IMR-90 (cell line): ENCODE data around the gene FAM181B. TPM values are rescaled to one million over a fixed set of nuclear protein-coding genes. Genes with fewer than 3 reads are reported as not detected.

Source experiments
- ATAC-seq: fragments of 200-7000 bp; cut with Tn5 transposase; 2 replicates; pipeline ENCODE4 v1.9.1; 2020; ENCODE audit warnings: low read depth, mild to moderate bottlenecking, moderate library complexity
- BruUV-seq: library from RNA; stranded (reverse); fragments of 400-500 nt; replicated peaks from 2 replicates; lab custom pipeline; 2021; lab: Mats Ljungman, UMichigan
- CTCF ChIA-PET: fragments of 300-600 bp; formaldehyde crosslinking; extraction: SDS; loops from one replicate; lab custom pipeline; 2021; ENCODE audit warnings: antibody characterized with exemption; lab: Yijun Ruan, JAX
- POLR2A ChIA-PET: fragments of 300-600 bp; sonication (Branson Sonifier 250); formaldehyde crosslinking; loops from one replicate; lab custom pipeline; 2022; ENCODE audit warnings: antibody characterized with exemption; ENCODE audit not compliant: unreplicated experiment; lab: Charles Lee
- DNase-seq: peaks from one replicate; pipeline ENCODE4 v3.0.0; 2013
- H2AFZ ChIP-seq: replicated peaks from 2 replicates; pipeline ENCODE3; 2013; ENCODE audit warnings: low read length, mild to moderate bottlenecking; ENCODE audit not compliant: poor library complexity
- H2AK5ac ChIP-seq: 2 replicates; pipeline ENCODE4 v1.6.1; 2013; ENCODE audit warnings: low read depth, low read length, inconsistent platforms
- H2AK9ac ChIP-seq: replicated peaks from 2 replicates; pipeline ENCODE3; 2013; ENCODE audit warnings: mild to moderate bottlenecking, low read depth, low read length, moderate library complexity; ENCODE audit not compliant: poor library complexity
- H2BK120ac ChIP-seq: 2 replicates; pipeline ENCODE4 v1.6.1; 2013; ENCODE audit warnings: low read depth, low read length, inconsistent platforms
- H2BK15ac ChIP-seq: 3 replicates; pipeline ENCODE4 v1.6.1; 2013; ENCODE audit warnings: low read depth, low read length, inconsistent platforms
- H2BK20ac ChIP-seq: 2 replicates; pipeline ENCODE4 v1.6.1; 2013; ENCODE audit warnings: low read depth, mild to moderate bottlenecking, inconsistent platforms, low read length, moderate library complexity
- H2BK5ac ChIP-seq: 2 replicates; pipeline ENCODE4 v1.6.1; 2013; ENCODE audit warnings: mild to moderate bottlenecking, low read depth, low read length, inconsistent platforms; ENCODE audit not compliant: poor library complexity, severe bottlenecking
- H3K14ac ChIP-seq: replicated peaks from 2 replicates; pipeline ENCODE4 v1.6.1; 2013; ENCODE audit warnings: low read depth, low read length, inconsistent platforms
- H3K18ac ChIP-seq: 2 replicates; pipeline ENCODE4 v1.6.1; 2013; ENCODE audit warnings: low read depth, low read length, control low read depth
- H3K23ac ChIP-seq: 2 replicates; pipeline ENCODE4 v1.6.1; 2013; ENCODE audit warnings: low read depth, low read length, inconsistent platforms
- H3K27ac ChIP-seq: 2 replicates; pipeline ENCODE4 v1.5.1; 2013; ENCODE audit warnings: mild to moderate bottlenecking, control low read depth, low read length; ENCODE audit not compliant: insufficient read depth
- H3K27me3 ChIP-seq: 2 replicates; pipeline ENCODE4 v1.6.1; 2013; ENCODE audit warnings: low read length; ENCODE audit not compliant: control insufficient read depth, insufficient read depth
- H3K36me3 ChIP-seq: 2 replicates; pipeline ENCODE4 v1.6.1; 2013; ENCODE audit warnings: low read length, mixed read lengths; ENCODE audit not compliant: control insufficient read depth, insufficient read depth
- H3K4ac ChIP-seq: 2 replicates; pipeline ENCODE4 v1.6.1; 2013; ENCODE audit warnings: low read depth, low read length, inconsistent platforms
- H3K4me1 ChIP-seq: 2 replicates; pipeline ENCODE4 v1.6.1; 2013; ENCODE audit warnings: low read length, mixed read lengths; ENCODE audit not compliant: control insufficient read depth, insufficient read depth
- H3K4me2 ChIP-seq: 2 replicates; pipeline ENCODE4 v1.6.1; 2013; ENCODE audit warnings: low read depth, mild to moderate bottlenecking, control low read depth, low read length, moderate library complexity
- H3K4me3 ChIP-seq: 2 replicates; pipeline ENCODE4 v1.5.1; 2013; ENCODE audit warnings: low read depth, mild to moderate bottlenecking, control low read depth, low read length, moderate library complexity; ENCODE audit not compliant: insufficient read depth
- H3K56ac ChIP-seq: 2 replicates; pipeline ENCODE4 v1.6.1; 2013; ENCODE audit warnings: low read length, inconsistent platforms; ENCODE audit not compliant: insufficient read depth; ENCODE audit errors: extremely low read depth
- H3K79me1 ChIP-seq, 2 experiments: 2 replicates each; pipeline ENCODE4 v1.6.1; 2013; ENCODE audit warnings: low read length in 2 of 2, inconsistent platforms in 1 of 2, low read depth in 1 of 2
- H3K9ac ChIP-seq: 2 replicates; pipeline ENCODE4 v1.6.1; 2013; ENCODE audit warnings: low read depth, low read length, control low read depth
- H3K9me1 ChIP-seq: 2 replicates; pipeline ENCODE4 v1.6.1; 2013; ENCODE audit warnings: low read length, inconsistent platforms; ENCODE audit not compliant: insufficient read depth
- H3K9me3 ChIP-seq: 2 replicates; pipeline ENCODE4 v1.6.1; 2013; ENCODE audit warnings: low read length; ENCODE audit not compliant: control insufficient read depth, insufficient read depth
- H4K20me1 ChIP-seq: 2 replicates; pipeline ENCODE4 v1.6.1; 2013; ENCODE audit warnings: low read length, inconsistent platforms; ENCODE audit not compliant: insufficient read depth
- H4K5ac ChIP-seq: 2 replicates; pipeline ENCODE4 v1.6.1; 2013; ENCODE audit warnings: mild to moderate bottlenecking, low read depth, low read length, control low read depth
- H4K8ac ChIP-seq, 2 experiments: 2 replicates each; pipeline ENCODE4 v1.6.1; 2013; ENCODE audit warnings: low read depth in 2 of 2, low read length in 2 of 2, control low read depth in 1 of 2, inconsistent platforms in 1 of 2
- H4K91ac ChIP-seq: 2 replicates; pipeline ENCODE4 v1.6.1; 2013; ENCODE audit warnings: low read depth, low read length, inconsistent platforms; ENCODE audit not compliant: insufficient read depth
- BHLHE40 ChIP-seq: fragments of 150-350 bp; IDR thresholded peaks from 2 replicates; pipeline ENCODE4 v1.6.1; 2016; ENCODE audit warnings: mild to moderate bottlenecking, low read depth, low read length
- CHD1 ChIP-seq: IDR thresholded peaks from 2 replicates; pipeline ENCODE4 v1.6.1; 2012; ENCODE audit warnings: low read depth, low read length, improper control_type of control experiment
- FOS ChIP-seq: fragments of 150-350 bp; IDR thresholded peaks from 2 replicates; pipeline ENCODE4 v1.6.1; 2016; ENCODE audit warnings: low read depth, low read length
- MAFK ChIP-seq: IDR thresholded peaks from 2 replicates; pipeline ENCODE4 v1.6.1; 2012; ENCODE audit warnings: low read depth, low read length, improper control_type of control experiment
- MAZ ChIP-seq: IDR thresholded peaks from 2 replicates; pipeline ENCODE4 v1.6.1; 2012; ENCODE audit warnings: low read depth, mild to moderate bottlenecking, low read length, improper control_type of control experiment, moderate library complexity, borderline replicate concordance
- MXI1 ChIP-seq: IDR thresholded peaks from 2 replicates; pipeline ENCODE4 v1.6.1; 2012; ENCODE audit warnings: low read depth, mild to moderate bottlenecking, low read length, moderate library complexity, borderline replicate concordance
- POLR2A ChIP-seq: IDR thresholded peaks from 2 replicates; pipeline ENCODE4 v1.6.1; 2012; ENCODE audit warnings: mild to moderate bottlenecking, low read depth, low read length
- RCOR1 ChIP-seq: IDR thresholded peaks from 2 replicates; pipeline ENCODE4 v1.6.1; 2012; ENCODE audit warnings: mild to moderate bottlenecking, low read length, improper control_type of control experiment; ENCODE audit not compliant: insufficient replicate concordance
- SMC3 ChIP-seq: fragments of 150-350 bp; IDR thresholded peaks from 2 replicates; pipeline ENCODE4 v1.6.1; 2016; ENCODE audit warnings: low read depth, mild to moderate bottlenecking, antibody characterized with exemption, low read length, moderate library complexity
- WGBS, 2 experiments: methylation state at CpG; one replicate each; pipeline versions ENCODE4 v1.1.5 to v1.1.7; 2013; ENCODE audit warnings: missing lambda C conversion rate in 2 of 2; ENCODE audit not compliant: insufficient read length in 1 of 2; ENCODE audit errors: extremely low coverage in 2 of 2; 5-methylcytosine and 5-hydroxymethylcytosine counted together
- dilution Hi-C: fragments of 300-500 bp; cut with HindIII; formaldehyde crosslinking; loops from one replicate; pipeline ENCODE4 v1.14.3; 2018; ENCODE audit warnings: low sequenced_read_pairs; ENCODE audit not compliant: unreplicated experiment
- in situ Hi-C: fragments of 300-500 bp; cut with MboI; formaldehyde crosslinking; loops from 3 replicates; pipeline ENCODE4 v1.14.3; 2019; ENCODE audit warnings: low sequenced_read_pairs, inconsistent platforms, mixed read lengths
- intact Hi-C: fragments of 100-400 bp; cut with micrococcal nuclease; formaldehyde crosslinking; loops from 2 replicates; pipeline ENCODE4 v1.10.0; 2022
- polyA plus RNA-seq, 3 experiments: library from polyadenylated mRNA; depleted of rRNA; stranded (reverse); fragments of >200 nt; gene quantifications; 2 replicates each; pipeline ENCODE4 v1.2.3, GENCODE V29; 2012; ENCODE audit warnings: low replicate concordance in 1 of 3
- total RNA-seq: library from RNA; depleted of rRNA; stranded (reverse); fragments of >200 nt; gene quantifications from 2 replicates; pipeline ENCODE4 v1.2.3, GENCODE V29; 2012
- TF ChIP-seq, protein P1 (sequence below): fragments of 150-350 bp; IDR thresholded peaks from 2 replicates; pipeline ENCODE4 v1.6.1; 2016; ENCODE audit warnings: low read depth, mild to moderate bottlenecking, low read length, moderate library complexity, borderline replicate concordance
- TF ChIP-seq, protein P2 (sequence below): conservative IDR thresholded peaks from 2 replicates; pipeline ENCODE4 v1.5.1; 2012; ENCODE audit warnings: mild to moderate bottlenecking, low read depth, low read length, improper control_type of control experiment

Gene FAM181B
- total and polyA plus RNA-seq, 2 of the 4 experiments (the other 2 are of a cell fraction), result not detected

DNA sequence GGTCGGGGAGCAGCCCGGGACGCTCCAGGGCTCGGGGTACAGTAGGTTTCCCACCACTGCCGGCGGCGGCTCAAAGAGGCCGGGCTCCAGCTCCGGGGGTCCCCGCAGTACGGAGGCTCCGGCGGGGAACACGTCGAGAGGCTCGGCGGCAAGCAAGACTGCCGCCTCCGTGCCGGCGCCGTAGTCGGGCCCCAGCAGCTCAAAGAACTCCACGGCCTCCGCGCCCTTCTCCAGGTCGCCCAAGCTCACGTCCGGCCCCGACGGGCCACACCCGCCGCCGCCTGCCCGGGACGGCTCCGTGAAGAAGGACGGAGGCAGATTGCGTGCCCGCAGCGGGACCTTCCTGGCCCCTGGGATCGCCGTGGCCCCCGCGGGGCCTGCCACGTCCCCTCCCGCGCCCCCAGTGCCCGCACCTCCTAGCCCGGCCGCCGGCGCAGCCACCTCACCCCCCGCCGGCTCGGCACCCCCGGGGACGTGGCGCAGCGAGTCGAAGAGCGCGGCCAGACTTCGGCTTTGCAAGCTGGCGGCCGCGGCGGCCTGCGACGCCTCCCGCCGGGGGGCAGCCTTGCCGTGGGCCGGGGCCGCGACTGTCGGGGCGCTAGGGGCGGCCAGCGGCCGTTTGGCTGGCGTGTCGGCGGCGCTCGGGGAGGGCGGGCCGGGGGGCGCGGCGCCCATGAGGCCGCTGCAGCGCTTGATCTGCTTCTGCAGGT, 775 bp downstream of the FAM181B start:
- no peak overlapping the region for H2BK15ac ChIP-seq
- no peaks in the 10 kb centered on the region for H3K36me3 ChIP-seq
- H2BK20ac ChIP-seq, result no peak overlapping the region
- WGBS, 2 experiments, result 3% methylated on average over 58 of the region's 93 CpGs; no CpG with 5 or more reads in 1 of the 2 experiments
- H3K9me3 ChIP-seq, result peaks cover 5% of the 10 kb centered on the region; the same call in 1 of the 2 replicates
- no peaks in the 10 kb centered on the region for H4K20me1 ChIP-seq
- H2BK120ac ChIP-seq, result no peak overlapping the region
- peaks cover 54% of the 10 kb centered on the region for H3K27me3 ChIP-seq
- ChIA-PET POLR2A (no interaction called here), CTCF (no interaction called here)
- dilution Hi-C loops, result no loop called here
- no TSS peak for BruUV-seq
- H3K4ac ChIP-seq, result no peak overlapping the region
- no peak overlapping the region for H3K14ac ChIP-seq
- no peak overlapping the region for H2AK9ac ChIP-seq
- H4K91ac ChIP-seq, result no peak overlapping the region
- H3K18ac ChIP-seq, result no peak overlapping the region
- no peak for DNase-seq
- no peak overlapping the region for H3K56ac ChIP-seq
- H4K5ac ChIP-seq, result no peak overlapping the region
- H3K79me1 ChIP-seq, result no peaks in the 10 kb centered on the region
- peak overlapping the region; percentile 39 for H3K4me3 ChIP-seq
- intact Hi-C loops, result no loop called here
- ATAC-seq, result peak; percentile 27; the same call in 1 of the 2 replicates
- H4K8ac ChIP-seq, result no peak overlapping the region
- no peak for TF ChIP-seq CHD1
- TF ChIP-seq MAZ, result no peak
- TF ChIP-seq POLR2A, result no peak
- no peak for TF ChIP-seq MXI1
- TF ChIP-seq SMC3, result no peak
- no peak for TF ChIP-seq BHLHE40
- TF ChIP-seq FOS, result no peak
- TF ChIP-seq RCOR1, result no peak
- TF ChIP-seq, protein P1, sequence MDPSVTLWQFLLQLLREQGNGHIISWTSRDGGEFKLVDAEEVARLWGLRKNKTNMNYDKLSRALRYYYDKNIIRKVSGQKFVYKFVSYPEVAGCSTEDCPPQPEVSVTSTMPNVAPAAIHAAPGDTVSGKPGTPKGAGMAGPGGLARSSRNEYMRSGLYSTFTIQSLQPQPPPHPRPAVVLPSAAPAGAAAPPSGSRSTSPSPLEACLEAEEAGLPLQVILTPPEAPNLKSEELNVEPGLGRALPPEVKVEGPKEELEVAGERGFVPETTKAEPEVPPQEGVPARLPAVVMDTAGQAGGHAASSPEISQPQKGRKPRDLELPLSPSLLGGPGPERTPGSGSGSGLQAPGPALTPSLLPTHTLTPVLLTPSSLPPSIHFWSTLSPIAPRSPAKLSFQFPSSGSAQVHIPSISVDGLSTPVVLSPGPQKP, result no peak
- TF ChIP-seq, protein P2, sequence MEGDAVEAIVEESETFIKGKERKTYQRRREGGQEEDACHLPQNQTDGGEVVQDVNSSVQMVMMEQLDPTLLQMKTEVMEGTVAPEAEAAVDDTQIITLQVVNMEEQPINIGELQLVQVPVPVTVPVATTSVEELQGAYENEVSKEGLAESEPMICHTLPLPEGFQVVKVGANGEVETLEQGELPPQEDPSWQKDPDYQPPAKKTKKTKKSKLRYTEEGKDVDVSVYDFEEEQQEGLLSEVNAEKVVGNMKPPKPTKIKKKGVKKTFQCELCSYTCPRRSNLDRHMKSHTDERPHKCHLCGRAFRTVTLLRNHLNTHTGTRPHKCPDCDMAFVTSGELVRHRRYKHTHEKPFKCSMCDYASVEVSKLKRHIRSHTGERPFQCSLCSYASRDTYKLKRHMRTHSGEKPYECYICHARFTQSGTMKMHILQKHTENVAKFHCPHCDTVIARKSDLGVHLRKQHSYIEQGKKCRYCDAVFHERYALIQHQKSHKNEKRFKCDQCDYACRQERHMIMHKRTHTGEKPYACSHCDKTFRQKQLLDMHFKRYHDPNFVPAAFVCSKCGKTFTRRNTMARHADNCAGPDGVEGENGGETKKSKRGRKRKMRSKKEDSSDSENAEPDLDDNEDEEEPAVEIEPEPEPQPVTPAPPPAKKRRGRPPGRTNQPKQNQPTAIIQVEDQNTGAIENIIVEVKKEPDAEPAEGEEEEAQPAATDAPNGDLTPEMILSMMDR, result no peak
- TF ChIP-seq MAFK, result no peak
- peaks cover 2% of the 10 kb centered on the region; the same call in 1 of the 2 replicates for H3K4me1 ChIP-seq
- no peak overlapping the region for H3K27ac ChIP-seq
- no peak overlapping the region for H2AK5ac ChIP-seq
- H3K4me2 ChIP-seq, result peak overlapping the region; percentile 82; the same call in 1 of the 2 replicates
- no peak overlapping the region for H3K9ac ChIP-seq
- no peaks in the 10 kb centered on the region for H3K9me1 ChIP-seq
- H2BK5ac ChIP-seq, result no peak overlapping the region
- in situ Hi-C loops, result no loop called here
- no peak overlapping the region for H3K23ac ChIP-seq
- H2AFZ ChIP-seq, result peak overlapping the region; percentile 67
